GM21367 (cell line): ENCODE measurements around the gene SYNGR1.
"Not testable (repeated sequence)": the region's sequence is repeated elsewhere in the genome, so short reads cannot be mapped to it uniquely, and the experiment has no call there.

Experiments
- ATAC-seq: cut with Tn5 transposase; IDR thresholded peaks from one replicate; pipeline ENCODE4 v1.9.1; 2021; ENCODE audit not compliant: unreplicated experiment

The SYNGR1 gene

DNA sequence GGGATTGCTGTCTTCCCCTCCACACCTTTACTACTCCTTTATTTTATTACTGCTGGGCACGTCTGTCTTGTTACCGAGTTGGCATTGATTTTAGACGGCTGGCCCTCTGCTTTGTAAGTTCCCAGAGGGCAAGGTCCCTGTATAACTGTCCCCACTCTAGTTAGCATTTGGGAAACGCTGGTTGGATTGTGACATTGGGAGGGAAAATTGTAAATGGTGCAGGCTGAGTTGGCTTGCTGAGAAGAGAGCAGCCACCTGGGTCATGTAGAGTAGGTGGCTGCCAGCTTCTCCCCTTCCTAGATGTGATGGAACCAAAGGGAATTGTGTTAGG, 51.5 kb downstream of the SYNGR1 start:
- no peak for ATAC-seq

GRCh38 chr22:39405346-39406085, 55.7 kb downstream of the SYNGR1 start:
- no peak for ATAC-seq

DNA sequence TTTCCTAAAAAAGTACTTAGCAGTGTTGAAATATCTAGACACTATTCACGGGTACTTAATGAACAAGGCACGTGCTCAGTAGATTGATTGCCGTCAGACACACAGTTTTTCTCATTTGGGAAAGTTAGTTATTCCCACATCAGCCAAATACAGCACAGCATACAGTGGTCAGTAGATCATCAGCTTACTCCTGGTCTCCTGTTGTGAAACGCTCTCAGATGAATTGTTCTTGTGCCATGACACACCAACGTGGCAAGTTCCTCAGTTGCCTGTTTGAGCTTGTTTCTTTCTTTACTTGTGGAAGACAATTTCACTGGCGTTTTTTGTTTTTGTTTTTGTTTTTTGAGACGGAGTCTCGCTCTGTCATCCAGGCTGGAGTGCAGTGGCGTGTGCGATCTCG, 58.4 kb downstream of the SYNGR1 start:
- no peak for ATAC-seq

DNA sequence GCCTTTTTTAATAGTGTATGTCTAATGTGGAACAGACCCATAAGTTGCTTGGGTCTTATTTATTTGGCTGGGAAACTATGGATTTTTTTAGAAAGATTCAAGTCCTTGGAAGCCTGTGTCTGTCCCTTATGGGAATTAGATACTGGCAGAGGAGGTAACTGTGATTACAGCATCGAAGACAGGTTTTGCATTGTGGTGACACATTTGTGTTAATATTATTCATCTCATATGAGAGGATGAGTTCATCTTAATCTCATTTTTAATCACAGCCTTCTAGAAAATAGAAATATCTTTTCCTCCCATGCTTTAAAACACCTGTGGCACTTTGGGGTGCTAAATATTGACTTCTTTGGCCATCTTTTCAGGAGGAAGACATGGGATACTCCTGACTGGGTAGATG, 59.0 kb downstream of the SYNGR1 start:
- no peak for ATAC-seq

- ATAC-seq, result no peak
Measured at GRCh38 chr22:39409516-39410029, 59.8 kb downstream of the SYNGR1 start.

DNA sequence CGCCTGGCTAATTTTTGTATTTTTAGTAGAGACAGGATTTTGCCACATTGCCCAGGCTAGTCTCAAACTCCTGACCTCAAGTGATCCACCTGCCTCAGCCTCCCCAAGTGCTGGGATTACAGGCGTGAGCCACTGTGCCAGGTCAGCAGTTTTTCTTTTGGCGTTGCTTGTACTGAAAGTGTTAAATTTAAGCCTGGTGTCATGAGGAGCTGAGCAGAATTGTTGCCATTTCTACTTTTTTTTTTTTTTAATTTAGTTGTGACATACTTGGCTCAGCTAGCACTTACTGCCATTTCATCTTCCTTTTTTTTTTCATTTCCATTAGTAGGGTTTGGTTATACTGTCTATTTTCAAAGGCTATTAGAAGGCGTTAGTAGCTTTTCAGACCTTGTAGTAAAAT, 60.5 kb downstream of the SYNGR1 start:
- no peak for ATAC-seq

GRCh38 chr22:39411828-39412365, 62.1 kb downstream of the SYNGR1 start:
- not testable (repeated sequence) for ATAC-seq

GRCh38 chr22:39413204-39413603, 63.4 kb downstream of the SYNGR1 start:
- ATAC-seq, result not testable (repeated sequence)

DNA sequence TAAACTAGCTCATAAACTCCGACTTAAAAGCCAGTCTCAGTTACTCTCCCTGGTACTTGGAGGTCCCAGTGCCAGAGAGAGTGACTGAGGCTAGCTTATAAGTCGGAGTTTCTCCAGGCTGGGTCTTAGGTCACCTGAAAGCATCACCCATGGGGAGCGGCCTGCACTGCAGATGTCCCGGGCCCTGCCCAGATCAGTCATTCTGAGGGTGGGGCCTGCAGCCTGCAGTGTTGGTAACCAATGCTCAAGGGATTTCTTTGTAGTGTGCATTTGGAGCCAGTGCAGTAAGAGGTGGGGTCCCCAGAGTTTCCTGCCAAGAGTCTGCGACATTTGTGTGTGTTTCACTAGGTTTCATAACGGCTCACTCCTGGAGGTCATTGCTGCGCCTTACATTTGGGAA, 64.6 kb downstream of the SYNGR1 start:
- ATAC-seq, result no peak

- ATAC-seq, result no peak
Measured at GRCh38 chr22:39414886-39415285, 65.1 kb downstream of the SYNGR1 start.

DNA sequence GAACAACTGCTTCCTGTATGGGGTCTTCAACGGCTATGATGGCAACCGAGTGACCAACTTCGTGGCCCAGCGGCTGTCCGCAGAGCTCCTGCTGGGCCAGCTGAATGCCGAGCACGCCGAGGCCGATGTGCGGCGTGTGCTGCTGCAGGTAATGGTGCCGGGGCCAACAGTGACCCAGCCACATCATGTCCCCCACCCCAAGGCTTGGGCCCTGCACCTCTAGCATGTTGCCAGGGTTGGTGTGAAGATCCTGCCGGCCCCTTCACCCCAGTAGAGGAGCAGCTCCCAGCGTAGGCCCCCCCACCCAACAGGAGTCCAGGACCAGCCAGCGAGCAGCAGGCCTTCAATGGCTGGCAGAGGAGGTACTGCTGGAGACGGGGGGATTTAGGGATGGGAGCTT, 65.7 kb downstream of the SYNGR1 start:
- ATAC-seq, result no peak

- no peak for ATAC-seq
Measured at GRCh38 chr22:39416319-39416718, 66.5 kb downstream of the SYNGR1 start.

DNA sequence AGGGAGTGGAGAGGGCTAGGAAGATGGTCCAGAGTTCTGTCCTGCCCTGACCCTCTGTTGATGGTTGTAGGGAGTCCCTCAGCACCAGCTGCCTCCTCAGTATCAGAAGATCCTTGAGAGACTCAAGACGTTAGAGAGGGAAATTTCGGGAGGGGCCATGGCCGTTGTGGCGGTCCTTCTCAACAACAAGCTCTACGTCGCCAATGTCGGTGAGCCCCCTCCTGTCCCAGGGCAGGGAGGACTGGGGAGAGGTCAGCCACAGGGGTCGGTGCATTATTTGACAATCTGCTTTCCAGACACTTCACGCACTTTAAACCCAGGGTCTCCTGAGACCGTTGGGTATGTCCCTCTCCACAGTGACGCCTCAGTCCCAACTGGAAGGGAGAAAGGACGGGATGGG, 67.8 kb downstream of the SYNGR1 start:
- no peak for ATAC-seq

DNA sequence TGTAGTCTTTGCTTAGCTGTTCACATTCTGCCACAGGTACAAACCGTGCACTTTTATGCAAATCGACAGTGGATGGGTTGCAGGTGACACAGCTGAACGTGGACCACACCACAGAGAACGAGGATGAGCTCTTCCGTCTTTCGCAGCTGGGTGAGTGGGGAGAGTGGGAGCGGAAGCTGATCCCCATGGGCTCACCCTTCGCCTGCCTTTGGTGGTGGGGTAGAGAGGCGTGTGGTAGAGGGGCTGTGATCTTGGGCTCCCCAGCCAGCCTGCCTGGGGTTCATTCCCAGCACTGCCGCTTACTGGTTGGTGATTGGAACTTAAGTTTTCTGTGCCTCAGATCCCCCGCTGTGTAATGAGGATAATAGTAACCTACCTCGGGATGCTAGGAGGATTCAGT, 68.9 kb downstream of the SYNGR1 start:
- no peak for ATAC-seq

GRCh38 chr22:39419096-39419495, 69.3 kb downstream of the SYNGR1 start:
- no peak for ATAC-seq

DNA sequence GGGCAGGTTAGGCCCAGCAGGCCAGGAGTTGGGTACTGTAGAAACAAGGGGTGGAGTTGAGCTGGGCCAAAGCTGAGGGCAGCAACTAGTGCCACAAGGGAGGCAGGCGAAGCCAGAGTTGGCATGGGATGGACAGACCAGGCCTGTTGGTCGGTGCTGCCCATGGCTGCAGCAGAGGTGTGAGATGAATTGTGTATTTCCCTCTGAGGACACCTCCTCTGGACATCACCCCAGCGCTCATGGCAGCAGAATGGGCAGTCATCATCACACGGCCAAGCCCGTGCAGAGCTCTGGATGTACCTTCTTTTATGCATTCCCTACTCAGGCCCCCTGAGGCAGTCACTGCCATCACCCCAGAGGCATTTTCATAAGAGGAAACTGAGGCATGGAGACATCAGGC, 70.1 kb downstream of the SYNGR1 start:
- no peak for ATAC-seq

GRCh38 chr22:39421691-39422090, 71.9 kb downstream of the SYNGR1 start:
- no peak for ATAC-seq

- ATAC-seq, result no peak
Measured at GRCh38 chr22:39422101-39422500, 72.3 kb downstream of the SYNGR1 start.

- no peak for ATAC-seq
Measured at GRCh38 chr22:39422721-39423120, 72.9 kb downstream of the SYNGR1 start.

DNA sequence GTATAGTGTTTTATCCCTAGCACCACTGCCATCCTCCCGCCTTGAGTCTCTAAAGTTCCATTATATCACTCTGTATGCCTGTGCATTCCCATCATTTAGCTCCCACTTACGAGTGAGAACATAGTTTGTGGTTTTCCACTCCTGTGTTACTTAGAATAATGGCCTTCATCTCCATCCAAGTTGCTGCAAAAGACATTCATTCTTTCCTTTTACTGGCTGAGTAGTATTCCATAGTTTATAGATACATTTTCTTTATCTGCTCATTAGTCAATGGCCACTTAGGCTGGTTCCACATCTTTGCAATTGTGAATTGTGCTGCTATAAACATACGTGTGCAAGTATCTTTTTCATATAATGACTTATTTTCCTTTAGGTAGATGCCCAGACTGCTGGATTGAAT, 74.2 kb downstream of the SYNGR1 start:
- ATAC-seq, result no peak

GRCh38 chr22:39426380-39427043, 76.7 kb downstream of the SYNGR1 start:
- no peak for ATAC-seq
